Measurements from ENCODE around the gene ENTPD6.

ENTPD6 gene

DNA sequence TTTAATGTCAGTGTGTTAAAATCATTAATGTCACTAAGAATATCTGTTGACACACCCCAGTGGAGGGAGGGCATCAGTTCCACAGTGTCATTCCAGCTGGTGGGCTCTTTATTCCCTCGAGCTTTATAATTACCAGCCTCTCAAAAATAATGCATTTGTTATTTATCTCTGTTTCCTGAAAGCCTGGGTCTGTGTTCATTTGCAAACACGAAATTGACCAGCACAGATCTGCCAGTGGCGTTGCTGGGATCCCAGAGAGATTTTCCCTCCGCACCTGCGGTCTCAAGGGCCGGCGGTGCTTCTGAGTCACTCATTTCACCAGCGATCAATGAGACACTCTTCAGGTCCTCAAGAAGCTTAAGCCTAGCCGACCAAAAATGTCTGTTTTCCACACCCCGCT, 46.7 kb downstream of the ENTPD6 start:
- DNase-seq (ENCODE audit: low read depth in 2 of 2): no peak

DNA sequence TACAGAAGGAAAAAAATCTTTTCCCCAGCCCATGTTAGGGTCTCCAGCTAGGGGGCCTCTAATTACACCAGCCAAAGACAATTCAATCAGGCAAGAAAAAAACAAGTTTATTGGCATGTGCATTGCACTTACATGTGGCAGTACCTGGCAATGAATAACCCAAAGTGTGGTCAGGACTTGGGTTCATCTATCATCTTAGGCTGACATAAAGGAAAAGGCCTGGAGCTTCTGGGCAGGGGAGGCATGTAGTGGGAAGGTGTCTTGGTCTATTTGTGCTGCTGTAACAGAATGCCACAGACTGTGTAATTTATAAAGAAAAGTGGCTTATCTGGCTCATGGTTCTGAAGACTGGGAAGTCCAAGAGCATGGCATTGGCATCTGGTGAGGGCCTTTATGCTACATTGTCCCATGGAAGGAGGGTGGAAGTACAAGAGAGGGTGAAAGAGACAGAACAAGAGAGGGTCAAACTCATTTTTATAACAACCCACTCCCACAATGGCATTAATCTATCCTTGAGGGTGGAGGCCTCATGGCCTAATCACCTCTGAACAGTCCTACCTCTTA, 48.0 kb downstream of the ENTPD6 start:
- DNase-seq (ENCODE audit: low read depth in 2 of 2): no peak

DNA sequence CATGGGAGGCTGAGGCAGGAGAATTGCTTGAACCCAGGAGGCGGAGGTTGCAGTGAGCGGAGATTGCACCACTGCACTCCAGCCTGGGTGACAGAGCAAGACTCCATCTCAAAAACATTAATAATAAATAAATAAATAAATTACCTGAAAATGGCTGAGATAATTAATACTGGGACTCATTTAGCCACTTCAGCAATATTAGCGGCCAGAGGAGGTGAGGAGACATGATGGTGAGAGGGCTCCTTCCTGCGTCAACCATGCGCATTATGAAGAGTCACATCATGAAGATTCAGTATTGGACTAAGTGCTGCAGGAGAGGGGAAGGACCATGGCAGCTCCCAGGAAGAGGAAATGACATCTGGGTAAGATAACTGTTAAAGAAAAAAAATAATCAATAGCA, 49.5 kb downstream of the ENTPD6 start:
- no peak for DNase-seq (ENCODE audit: low read depth in 2 of 2)

DNA sequence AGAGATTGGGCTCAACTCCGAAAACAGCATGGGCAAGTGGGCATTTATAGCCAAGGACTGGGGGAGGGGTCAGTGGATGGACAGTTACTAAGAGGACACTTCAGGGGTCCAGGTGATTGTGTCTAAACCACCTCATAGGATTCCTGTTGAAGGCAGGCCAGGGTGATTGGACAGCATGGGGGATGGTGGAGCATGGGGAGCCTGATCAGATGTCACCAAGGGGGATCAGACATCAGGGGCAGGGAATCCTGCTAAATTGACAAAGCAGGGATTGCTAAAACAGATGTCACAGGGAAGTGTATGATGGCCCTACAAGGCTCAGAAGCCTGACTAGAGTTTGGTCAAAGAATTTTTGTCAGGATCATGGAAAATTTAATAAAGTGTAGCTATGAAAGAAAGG, 49.9 kb downstream of the ENTPD6 start:
- no peak for DNase-seq (ENCODE audit: low read depth in 2 of 2)

DNA sequence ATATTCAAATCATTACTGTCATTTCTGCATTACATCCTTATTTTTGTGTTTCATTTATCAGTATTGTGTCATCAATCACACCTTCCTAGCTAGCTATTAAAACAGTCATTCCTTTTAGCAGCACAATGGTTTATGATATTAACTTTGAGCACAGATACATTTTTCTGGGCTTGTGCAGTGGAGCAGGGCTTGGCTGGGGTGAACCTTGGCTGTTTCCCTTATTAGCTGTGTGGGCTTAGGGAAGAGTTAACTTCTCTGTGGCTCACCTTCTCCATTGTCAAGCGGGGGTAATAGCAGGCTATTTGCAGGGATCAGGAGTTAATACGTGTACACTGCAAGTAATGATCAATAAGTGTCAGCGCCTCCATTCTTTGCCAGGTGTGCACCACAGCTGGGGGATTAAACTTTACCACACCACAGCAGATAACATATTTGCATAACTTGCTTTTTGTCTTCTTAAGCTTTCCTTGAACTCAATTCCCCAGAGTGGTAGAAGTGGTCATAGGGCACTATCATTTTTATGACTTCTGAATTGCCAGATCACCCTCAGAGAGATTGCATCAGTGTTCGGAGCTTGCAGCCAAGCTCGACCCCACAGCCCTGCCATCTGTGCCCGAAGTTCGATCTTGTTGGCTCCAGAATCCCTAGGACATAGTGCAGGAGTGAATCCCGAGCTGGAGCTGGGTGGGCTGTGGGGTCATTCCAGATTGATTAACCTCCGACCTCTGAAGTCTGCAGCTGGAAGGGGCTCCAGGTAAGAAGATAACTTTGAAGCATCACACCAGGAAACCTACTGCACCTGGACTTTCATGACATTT, 50.9 kb downstream of the ENTPD6 start:
- no peak for DNase-seq (ENCODE audit: low read depth in 2 of 2)

DNA sequence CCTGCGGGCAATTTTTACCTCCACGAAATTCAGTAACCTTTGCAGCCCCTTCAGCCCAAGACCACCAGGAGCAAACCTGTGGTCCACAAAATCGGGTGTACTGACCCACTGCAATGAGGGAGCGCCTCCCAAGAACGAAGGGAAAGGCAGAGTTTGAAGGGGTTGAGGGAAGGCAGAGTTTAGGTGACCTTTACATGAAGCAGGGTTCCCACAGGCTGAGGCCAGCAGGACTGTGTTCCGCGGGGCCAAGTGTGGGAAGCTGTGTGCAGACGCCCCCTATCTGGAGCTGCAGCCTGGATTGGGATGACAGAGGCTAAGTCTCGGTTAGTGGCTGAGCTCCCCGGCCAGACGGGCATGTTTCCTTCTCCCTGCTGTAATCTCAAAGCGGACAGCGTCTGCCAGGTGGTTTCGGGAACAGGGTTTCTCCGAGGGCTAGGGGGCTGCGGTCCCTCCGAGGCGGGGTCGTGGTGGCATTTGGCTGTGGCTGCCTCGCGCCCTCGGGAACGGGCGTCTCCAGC, 51.5 kb downstream of the ENTPD6 start:
- no peak for DNase-seq (ENCODE audit: low read depth in 2 of 2)

DNA sequence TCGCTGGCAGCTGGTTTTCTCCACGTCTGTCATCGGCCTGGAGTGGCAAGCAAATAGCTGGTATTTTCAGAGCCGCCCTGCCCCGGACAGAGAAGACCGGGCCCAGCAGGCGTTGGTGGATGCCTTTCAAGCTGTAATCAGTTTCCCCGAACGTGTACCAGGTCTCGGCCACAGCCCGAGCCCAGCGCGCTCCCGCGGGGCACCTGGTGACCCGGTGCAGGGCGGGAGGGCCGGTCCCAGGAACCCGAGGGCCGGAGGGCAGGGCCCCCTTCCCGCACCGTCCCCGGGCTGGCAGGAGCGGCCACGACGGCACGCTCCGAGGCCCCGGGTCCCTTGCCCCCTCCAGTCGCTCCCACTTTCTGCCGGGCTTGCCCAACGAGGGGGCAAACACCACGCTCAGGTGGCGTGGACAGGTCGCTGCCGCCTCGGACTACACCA, 52.0 kb downstream of the ENTPD6 start:
- no peak for DNase-seq (ENCODE audit: low read depth in 2 of 2)

DNA sequence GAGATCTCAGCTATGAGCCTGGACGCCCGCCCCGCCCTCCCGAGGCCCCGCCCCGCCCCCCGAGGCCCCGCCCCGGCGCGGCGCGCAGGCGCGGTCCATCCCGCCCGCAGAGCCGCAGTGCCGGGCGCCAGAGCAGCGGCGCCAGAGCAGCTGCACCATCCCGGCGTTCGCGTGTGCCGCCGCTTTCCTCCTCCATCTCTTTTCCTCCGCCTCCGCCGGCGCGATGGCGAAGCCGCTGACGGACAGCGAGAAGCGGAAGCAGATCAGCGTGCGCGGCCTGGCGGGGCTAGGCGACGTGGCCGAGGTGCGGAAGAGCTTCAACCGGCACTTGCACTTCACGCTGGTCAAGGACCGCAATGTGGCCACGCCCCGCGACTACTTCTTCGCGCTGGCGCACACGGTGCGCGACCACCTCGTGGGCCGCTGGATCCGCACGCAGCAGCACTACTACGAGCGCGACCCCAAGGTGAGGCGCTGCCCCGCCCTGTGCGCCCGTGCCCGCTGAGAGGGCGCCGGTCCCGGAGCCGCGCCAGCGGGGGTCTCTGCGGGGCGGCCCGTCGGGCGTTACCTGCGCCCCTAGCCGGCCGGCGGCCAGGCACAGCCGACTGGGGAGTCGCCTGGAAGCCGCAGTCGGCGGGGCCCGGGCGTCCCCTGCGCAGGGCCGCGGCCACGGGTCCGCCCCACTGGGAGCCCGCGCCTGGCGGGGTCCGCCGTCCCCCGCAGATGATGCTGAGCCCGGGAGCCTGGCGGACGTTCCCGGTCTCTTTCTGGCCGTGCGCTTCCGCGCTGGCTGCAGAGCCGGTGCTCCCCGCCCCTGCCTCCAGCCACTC, 52.7 kb downstream of the ENTPD6 start, which contains the start of gene PYGB:
Gene PYGB, plus strand, starts transcription at position 130 of the 830 bp plus-strand sequence. Its CDS starts 94 bp downstream, at position 224.
- DNase-seq (ENCODE audit: low read depth in 2 of 2): peak; percentile 44 to 61

DNA sequence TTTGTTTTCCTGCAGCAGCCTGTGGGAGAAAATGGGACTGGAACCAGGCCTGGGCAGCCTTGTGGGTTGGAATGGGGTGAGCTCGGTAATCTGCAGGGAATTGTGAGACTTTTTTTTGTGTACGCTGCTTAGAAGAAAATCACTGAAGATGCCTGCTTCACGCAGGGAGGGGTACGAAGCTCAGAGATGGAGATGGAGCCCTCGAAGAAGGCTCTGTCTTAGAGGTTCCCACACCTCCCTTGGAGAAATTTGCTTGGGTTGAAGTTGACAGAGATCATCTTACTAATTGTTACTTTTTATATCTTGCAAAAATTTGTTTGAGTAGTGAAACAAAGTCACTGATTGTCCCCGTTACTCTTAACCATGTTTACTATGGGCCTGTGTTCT, 53.3 kb downstream of the ENTPD6 start:
- no peak for DNase-seq (ENCODE audit: low read depth in 2 of 2)

DNA sequence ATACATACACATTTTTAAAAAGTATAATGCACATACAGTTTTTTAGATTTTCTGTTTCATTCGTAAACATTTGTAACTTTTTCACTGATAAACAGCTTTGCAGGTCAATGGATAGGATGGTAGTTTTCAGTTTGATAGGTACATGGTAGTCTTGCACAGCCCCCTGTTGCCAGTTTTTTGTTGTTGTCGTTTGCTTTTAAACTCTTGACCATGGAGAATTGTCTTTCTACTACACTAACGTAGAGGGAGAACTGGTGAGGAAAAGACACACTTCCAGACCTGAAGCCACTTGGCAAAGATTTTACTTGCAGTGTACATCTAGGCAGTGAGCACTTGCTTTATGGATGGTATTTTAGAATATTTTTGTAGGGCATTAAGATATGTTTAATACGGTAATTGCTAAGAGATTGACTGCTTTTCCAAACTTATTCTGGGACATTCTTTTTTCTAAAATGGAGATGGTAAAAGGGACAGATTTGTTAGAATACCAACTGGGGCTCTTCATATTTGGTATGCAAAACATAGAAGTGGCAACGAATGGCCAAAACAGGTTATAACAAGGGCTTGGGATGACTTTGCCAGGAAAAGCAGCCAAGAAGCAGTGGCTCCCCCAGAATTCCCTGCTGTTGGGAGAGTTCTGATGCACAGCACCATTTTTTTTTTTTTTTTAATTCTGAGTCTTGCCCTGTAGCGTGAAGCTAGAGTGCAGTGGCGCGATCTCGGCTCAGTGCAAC, 53.9 kb downstream of the ENTPD6 start:
- no peak for DNase-seq (ENCODE audit: low read depth in 2 of 2)

DNA sequence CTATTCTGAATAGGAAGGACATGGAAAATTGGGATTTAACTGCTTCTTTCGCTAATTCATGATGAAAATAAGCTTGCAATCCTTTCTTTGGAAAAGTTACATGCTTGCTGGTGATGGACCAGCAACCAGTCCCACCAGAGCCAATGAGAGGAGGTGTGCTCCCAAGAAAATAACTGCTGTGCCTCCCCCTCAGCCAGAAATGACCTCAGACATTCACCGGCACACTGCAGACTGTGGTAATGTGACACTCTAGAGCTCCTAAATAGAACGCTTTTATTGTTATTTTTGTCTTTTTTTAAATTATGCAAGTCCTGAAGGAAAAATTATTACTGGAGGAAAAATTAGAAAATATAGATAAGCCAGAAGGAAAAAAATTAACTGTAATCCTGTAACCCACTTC, 55.0 kb downstream of the ENTPD6 start:
- DNase-seq (ENCODE audit: low read depth in 2 of 2): no peak

DNA sequence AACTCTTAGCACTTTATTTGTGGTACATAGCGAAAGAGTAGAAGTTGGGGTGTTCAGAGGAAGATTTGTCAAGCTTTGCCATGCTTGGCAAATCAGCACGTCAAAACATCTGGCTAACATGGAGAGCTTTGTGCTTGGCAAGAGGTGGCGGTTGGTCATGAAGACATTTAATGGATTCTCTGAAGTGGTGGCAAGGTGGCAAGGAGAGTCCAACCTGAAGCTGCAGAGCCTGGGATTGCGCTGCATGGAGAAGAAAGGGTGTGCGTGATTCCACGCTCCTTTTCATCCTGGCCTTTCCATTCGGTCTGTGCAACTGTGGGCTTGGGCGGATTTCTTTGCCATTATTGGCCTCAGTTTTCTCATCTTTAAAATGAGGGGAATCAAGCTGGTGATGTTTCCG, 55.5 kb downstream of the ENTPD6 start:
- DNase-seq (ENCODE audit: low read depth in 2 of 2): no peak

DNA sequence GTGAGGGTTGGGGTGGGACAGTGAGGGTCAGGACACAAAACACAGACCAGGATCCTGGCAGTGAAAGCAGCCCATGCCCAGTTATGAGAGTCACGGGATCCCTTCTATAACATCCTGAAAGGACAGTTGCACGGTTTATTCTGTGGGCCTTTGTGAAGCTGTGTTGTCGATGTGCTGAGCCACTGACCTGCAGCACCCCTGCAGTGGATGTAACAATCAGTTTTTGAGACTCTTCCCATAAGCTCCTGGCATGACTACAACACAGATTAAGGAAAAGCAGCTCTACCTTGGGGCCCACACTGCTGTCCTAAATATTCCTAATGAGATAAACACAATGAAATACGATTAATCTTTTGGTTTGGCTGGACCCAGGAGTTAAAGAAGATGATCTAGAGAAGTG, 56.0 kb downstream of the ENTPD6 start:
- DNase-seq (ENCODE audit: low read depth in 2 of 2): no peak

DNA sequence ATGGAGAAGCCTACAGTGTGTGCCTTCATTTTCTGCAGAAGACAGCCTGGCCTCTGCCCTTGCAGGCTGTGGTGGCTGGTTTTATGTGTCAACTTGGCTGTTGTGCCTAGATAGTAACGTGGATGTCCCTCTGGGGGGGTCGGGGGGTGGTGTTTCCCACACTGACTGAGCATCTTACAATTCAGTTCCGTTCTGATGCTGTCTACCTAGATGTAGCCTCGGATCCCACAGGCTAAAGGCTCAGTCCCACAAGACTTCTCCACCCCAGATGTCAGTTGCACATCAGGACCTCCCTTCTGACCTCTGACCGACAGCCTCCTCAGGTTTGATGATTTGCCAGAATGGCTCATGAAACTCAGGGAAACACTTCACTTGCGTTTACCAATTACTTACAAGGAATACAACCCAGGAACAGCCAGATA, 56.7 kb downstream of the ENTPD6 start:
- no peak for DNase-seq (ENCODE audit: low read depth in 2 of 2)

DNA sequence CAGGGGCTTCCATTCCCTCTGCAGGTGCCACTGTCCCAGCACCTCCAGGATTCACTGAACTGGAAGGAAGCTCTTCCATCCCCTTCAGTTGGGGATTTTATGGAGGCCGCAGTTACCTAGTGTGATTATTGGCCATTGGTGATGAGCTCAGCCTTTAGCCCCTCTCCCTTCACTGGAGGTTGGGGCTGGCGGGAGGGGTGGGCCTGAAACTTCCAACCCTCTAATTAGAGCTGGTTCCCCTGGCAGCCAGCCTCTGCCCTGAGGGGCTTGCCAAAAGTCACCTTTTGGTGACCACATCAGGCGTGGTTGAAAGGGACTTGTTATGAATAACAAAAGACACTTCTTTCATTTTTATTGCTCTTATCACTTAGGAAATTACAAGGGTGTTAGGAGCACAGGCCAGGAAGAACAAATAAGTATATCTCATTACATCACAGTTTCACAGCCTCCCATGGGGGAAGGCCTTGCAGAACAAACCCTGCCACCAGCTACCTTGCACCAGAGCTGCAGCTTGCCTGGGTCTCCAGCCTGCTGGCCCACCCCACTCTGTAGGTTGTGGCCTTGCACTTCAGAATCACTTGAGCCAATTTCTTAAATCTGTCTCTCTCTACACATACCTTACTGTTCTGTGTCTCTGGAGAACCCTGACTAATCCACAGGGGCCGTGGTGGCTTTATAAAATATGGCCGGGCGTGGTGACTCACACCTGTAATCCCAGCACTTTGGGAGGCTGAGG, 57.3 kb downstream of the ENTPD6 start:
- no peak for DNase-seq (ENCODE audit: low read depth in 2 of 2)

DNA sequence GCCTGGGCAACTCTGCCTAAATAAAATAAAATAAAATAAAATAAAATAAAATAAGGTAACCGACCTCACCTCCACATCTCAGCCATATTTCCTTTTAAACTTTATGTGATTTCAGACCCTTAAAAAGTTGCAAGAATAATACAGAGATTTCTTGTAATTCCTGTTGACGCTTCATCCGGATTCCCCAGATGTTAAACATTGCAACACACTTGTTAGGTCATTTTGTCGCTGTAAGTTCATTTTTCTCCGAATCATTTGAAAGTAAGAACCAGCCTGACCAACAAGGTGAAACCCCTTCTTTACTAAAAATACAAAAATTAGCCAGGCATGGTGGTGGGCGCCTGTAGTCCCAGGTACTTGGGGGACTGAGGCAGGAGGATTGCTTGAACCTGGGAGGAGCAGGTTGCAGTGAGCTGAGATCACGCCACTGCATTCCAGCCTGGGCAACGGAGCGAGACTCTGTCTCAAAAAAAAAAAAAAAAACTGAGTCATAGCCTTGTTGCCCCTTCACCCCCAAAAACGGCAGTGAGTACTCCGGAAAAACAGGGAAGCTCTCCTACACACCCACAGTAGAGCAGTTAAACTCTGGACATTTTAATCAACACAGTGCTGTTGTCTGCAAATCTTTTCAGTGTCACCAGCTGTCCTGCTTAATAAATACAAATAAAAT, 58.2 kb downstream of the ENTPD6 start:
- DNase-seq (ENCODE audit: low read depth in 2 of 2): no peak

DNA sequence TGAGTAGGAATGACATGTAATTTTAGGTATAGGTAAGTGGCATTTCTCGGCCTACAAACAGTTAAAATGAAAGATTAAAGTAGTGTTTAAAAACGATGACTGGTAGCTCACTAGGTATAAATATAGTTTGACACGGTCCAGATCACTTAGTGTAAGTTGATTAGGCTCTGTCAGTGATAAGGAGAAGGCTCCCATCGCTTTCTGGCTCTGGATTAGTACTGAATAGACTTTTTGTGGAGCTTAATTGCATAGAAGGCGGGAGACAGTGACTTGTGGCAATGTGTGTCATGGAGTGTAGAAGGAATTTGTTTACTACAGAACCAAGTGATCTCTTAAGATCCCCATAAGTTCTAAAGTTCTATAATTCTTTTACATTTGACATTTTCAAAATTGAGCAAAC, 59.1 kb downstream of the ENTPD6 start:
- DNase-seq (ENCODE audit: low read depth in 2 of 2): no peak

DNA sequence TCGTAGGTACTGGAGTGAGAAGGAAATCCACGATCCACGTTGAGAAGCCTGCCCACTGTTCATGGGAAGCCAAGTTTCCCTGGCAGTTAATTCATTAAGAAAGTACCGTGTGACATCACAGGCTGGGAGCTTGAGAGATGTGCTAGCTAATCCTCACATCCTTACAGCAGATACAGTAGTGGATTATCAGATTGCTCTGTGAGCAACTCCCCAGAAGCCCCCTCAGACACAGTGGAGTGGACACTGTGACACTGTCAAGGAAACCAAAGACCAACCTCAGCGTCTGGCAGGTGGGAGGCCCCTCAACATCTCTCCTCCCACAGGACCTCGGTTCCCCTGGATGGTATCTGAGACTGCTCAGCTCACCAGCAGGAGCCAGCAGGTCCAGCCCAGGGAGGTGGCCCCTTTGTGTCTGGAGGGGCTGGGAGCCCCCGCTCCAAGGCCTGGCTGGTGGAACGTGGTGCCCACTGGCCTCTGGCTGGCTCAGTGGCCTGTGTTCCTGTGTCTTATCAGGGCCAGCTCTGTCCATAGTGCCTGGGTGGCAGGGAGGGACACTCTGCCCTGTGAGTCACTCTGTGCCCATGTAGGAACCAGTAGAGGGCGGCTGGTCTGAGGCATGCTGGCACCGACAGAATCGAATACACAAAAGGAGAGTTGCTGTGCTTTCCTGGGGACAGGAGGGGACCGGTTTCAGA, 59.6 kb downstream of the ENTPD6 start:
- no peak for DNase-seq (ENCODE audit: low read depth in 2 of 2)

DNA sequence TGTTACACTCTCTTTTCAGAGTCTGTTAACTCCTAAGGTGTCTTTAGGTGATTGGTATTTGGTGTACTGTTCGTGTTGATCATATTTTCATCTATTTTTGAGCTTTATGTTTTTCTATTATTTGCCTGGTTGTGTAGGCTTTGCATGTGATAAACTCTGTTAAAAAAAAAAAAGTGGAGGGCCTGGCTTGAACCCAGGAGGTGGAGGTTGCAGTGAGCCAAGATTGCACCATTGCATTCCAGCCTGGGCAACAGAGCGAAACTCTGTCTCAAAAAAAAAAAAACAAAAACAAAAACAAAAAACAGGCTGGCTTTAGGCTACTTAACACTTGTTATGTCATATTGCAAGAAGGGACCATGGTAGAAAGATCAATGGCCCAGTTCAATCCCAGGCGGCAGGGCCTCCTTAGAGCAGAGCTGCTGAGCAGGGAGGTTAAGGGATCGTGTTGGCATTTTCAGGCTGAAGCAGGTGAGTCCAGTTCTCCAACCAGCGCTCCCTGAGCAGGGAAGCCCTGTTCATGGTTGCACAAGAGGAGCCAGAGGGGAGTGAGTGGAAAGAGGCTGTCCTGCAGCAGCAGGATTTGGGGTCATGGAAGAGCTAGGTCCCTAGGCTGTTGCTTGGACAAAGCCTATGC, 60.8 kb downstream of the ENTPD6 start:
- no peak for DNase-seq (ENCODE audit: low read depth in 2 of 2)
